Stimulated activated CD8-positive, alpha-beta memory T cell treated with anti-CD3 and anti-CD28 coated beads, Interleukin-15, amount 100 ng/mL, for 24 hours (primary cell): Measurements from ENCODE around the gene ZBTB16.

Experiments used
- DNase-seq: peaks from one replicate; pipeline ENCODE4 v3.0.0-alpha.2; 2020; ENCODE audit warnings: low read depth

ZBTB16 gene

GRCh38 chr11:114283422-114283821, 223.9 kb downstream of the ZBTB16 start:
- DNase-seq, result no peak

GRCh38 chr11:114284021-114284420, 224.5 kb downstream of the ZBTB16 start:
- DNase-seq, result no peak

- DNase-seq, result no peak
These were observed 225.4 kb downstream of the ZBTB16 start for GRCh38 chr11:114284914-114285313.

GRCh38 chr11:114285599-114285998, 226.1 kb downstream of the ZBTB16 start:
- no peak for DNase-seq

GRCh38 chr11:114286229-114286628, 226.7 kb downstream of the ZBTB16 start:
- no peak for DNase-seq

GRCh38 chr11:114287154-114287553, 227.6 kb downstream of the ZBTB16 start:
- no peak for DNase-seq

GRCh38 chr11:114288136-114288535, 228.6 kb downstream of the ZBTB16 start:
- no peak for DNase-seq

- no peak for DNase-seq
These were observed 230.3 kb downstream of the ZBTB16 start for GRCh38 chr11:114289779-114290178.

GRCh38 chr11:114290503-114291235, 231.2 kb downstream of the ZBTB16 start:
- no peak for DNase-seq

GRCh38 chr11:114291381-114291780, 231.9 kb downstream of the ZBTB16 start:
- DNase-seq, result no peak

GRCh38 chr11:114291842-114292680, 232.6 kb downstream of the ZBTB16 start:
- no peak for DNase-seq

- no peak for DNase-seq
These were observed 233.7 kb downstream of the ZBTB16 start for GRCh38 chr11:114293201-114293711.

GRCh38 chr11:114295676-114296604, 236.4 kb downstream of the ZBTB16 start, which contains the start of gene NNMT:
TSS of gene NNMT (plus strand) at chr11:114296399. CDS start at chr11:114296557, 158 bp downstream.
- no peak for DNase-seq

- DNase-seq, result no peak
These were observed 237.3 kb downstream of the ZBTB16 start for GRCh38 chr11:114296605-114297372.

- DNase-seq, result no peak
These were observed 238.5 kb downstream of the ZBTB16 start for GRCh38 chr11:114297806-114298709.

GRCh38 chr11:114298710-114299109, 239.2 kb downstream of the ZBTB16 start:
- no peak for DNase-seq
